Measurements from ENCODE around the gene SAMD4B. TPM values are rescaled to one million over a fixed set of nuclear protein-coding genes. Genes with fewer than 3 reads are reported as not detected.

The SAMD4B gene
- total RNA-seq, 1 donor from 2014 or later = 19.2 TPM

DNA sequence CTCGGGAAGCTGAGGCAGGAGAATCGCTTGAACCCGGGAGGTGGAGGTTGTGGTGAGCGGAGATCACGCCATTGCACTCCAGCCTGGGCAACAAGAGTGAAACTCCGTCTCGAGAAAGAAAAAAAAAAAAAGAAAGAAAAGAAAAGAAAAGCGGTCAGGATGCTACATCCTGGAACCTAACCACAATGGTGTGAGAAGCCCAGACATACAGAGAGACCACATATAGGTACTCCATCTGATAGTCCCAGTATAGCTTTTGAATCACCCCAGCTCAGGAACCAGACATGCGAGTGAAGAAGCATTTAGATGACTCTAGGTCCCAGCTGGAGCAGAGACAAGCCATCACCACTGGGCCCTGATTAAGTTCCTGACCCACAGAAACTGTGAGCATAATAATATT is 42.8 kb upstream of the SAMD4B start:
- DNase-seq (ENCODE audit: low read depth) = no peak
- no peak for FAIRE-seq
- H3K36me3 ChIP-seq (ENCODE audit: control insufficient read depth, insufficient read depth, low read length) = no peaks in the 10 kb centered on the region

GRCh38 chr19:39299832-39300231 is 42.4 kb upstream of the SAMD4B start:
- Histone ChIP-seq H3K27me3 (ENCODE audit: control insufficient read depth, insufficient read depth, low read length) (no peaks in the 10 kb centered on the region), H3K36me3 (ENCODE audit: control insufficient read depth, insufficient read depth, low read length) (no peaks in the 10 kb centered on the region), H3K4me3 (ENCODE audit: low read depth, low read length) (no peak overlapping the region)
- no peak for DNase-seq (ENCODE audit: low read depth)
- FAIRE-seq = no peak
- TF ChIP-seq, protein P1, sequence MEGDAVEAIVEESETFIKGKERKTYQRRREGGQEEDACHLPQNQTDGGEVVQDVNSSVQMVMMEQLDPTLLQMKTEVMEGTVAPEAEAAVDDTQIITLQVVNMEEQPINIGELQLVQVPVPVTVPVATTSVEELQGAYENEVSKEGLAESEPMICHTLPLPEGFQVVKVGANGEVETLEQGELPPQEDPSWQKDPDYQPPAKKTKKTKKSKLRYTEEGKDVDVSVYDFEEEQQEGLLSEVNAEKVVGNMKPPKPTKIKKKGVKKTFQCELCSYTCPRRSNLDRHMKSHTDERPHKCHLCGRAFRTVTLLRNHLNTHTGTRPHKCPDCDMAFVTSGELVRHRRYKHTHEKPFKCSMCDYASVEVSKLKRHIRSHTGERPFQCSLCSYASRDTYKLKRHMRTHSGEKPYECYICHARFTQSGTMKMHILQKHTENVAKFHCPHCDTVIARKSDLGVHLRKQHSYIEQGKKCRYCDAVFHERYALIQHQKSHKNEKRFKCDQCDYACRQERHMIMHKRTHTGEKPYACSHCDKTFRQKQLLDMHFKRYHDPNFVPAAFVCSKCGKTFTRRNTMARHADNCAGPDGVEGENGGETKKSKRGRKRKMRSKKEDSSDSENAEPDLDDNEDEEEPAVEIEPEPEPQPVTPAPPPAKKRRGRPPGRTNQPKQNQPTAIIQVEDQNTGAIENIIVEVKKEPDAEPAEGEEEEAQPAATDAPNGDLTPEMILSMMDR (IDR thresholded peaks at IDR 0.05; ENCODE audit: insufficient read depth, low read length, severe bottlenecking) = no peak

More for the DNA sequence above, 42.8 kb upstream of the SAMD4B start:
- TF ChIP-seq, protein P1 (IDR thresholded peaks at IDR 0.05; ENCODE audit: insufficient read depth, low read length, severe bottlenecking) = no peak
- Histone ChIP-seq H3K4me3 (ENCODE audit: low read depth, low read length) (no peak overlapping the region), H3K27me3 (ENCODE audit: control insufficient read depth, insufficient read depth, low read length) (no peaks in the 10 kb centered on the region)

DNA sequence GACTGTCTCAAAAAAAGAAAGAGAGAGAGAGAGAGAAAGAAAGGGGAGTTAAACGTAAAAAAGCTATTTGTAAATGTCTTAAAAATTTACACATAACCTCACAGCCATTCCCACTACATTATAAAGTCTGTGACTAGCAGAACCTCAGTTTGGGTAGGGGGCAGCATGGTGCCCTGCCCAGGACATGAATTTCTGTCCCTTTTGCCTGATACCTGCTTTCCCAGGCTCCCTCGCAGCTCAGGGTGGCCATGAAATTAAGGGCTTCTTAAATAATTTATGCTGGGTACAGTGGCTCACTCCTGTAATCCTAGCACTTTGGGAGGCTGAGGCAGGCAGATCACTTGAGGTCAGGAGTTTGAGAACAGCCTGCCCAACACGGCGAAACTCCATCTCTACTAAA is 41.2 kb upstream of the SAMD4B start:
- FAIRE-seq (no peak), DNase-seq (ENCODE audit: low read depth) (no peak)
- peaks cover 5% of the 10 kb centered on the region for H3K27me3 ChIP-seq (ENCODE audit: control insufficient read depth, insufficient read depth, low read length)
- TF ChIP-seq, protein P1 (IDR thresholded peaks at IDR 0.05; ENCODE audit: insufficient read depth, low read length, severe bottlenecking) = no peak
- H3K36me3 ChIP-seq (ENCODE audit: control insufficient read depth, insufficient read depth, low read length) = no peaks in the 10 kb centered on the region
- H3K4me3 ChIP-seq (ENCODE audit: low read depth, low read length) = no peak overlapping the region

DNA sequence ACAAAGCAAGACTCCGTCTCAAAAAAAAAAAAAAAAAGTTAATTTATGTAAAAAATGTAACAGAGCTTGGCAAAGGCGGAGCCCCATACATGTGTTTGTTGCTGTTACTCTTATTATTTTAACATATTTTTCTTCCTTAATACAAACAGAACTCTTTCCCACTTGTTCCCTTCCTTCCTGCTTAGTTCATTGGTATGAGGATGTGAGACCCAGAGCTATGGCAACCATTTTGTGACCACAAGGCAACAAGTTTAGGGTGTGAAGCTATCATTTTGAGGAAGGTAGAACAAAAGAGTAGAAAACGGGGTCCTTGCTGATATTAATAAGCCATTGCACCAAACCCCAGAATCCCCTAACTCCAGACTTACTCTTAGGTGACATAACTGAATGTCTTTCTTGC is 40.7 kb upstream of the SAMD4B start:
- Histone ChIP-seq H3K36me3 (ENCODE audit: control insufficient read depth, insufficient read depth, low read length) (no peaks in the 10 kb centered on the region), H3K4me3 (ENCODE audit: low read depth, low read length) (no peak overlapping the region), H3K27me3 (ENCODE audit: control insufficient read depth, insufficient read depth, low read length) (peaks cover 5% of the 10 kb centered on the region)
- no peak for FAIRE-seq
- no peak for DNase-seq (ENCODE audit: low read depth)
- TF ChIP-seq, protein P1 (IDR thresholded peaks at IDR 0.05; ENCODE audit: insufficient read depth, low read length, severe bottlenecking) = no peak

GRCh38 chr19:39303373-39304184 is 38.6 kb upstream of the SAMD4B start:
- FAIRE-seq (no peak), DNase-seq (ENCODE audit: low read depth) (no peak)
- H3K27me3 ChIP-seq (ENCODE audit: control insufficient read depth, insufficient read depth, low read length) = peaks cover 18% of the 10 kb centered on the region
- no peaks in the 10 kb centered on the region for H3K36me3 ChIP-seq (ENCODE audit: control insufficient read depth, insufficient read depth, low read length)
- H3K4me3 ChIP-seq (ENCODE audit: low read depth, low read length) = no peak overlapping the region
- TF ChIP-seq, protein P1 (IDR thresholded peaks at IDR 0.05; ENCODE audit: insufficient read depth, low read length, severe bottlenecking) = no peak

DNA sequence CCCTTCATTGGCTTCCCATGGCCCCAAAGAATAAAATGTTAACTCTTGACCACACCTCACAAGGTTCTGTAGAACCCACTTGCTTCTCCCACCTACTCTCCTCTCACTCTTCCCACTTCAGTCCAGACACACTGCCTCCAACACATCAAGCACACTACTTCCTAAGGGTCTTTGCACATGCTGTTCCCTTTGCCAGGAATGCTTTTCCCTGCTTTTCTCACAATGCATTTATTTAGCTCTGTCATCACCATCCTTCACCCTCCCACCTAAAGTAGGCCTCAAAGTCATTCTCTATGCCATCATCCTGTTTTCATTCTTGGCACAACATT is 38.1 kb upstream of the SAMD4B start:
- Histone ChIP-seq H3K27me3 (ENCODE audit: control insufficient read depth, insufficient read depth, low read length) (peaks cover 18% of the 10 kb centered on the region), H3K36me3 (ENCODE audit: control insufficient read depth, insufficient read depth, low read length) (no peaks in the 10 kb centered on the region), H3K4me3 (ENCODE audit: low read depth, low read length) (no peak overlapping the region)
- TF ChIP-seq, protein P1 (IDR thresholded peaks at IDR 0.05; ENCODE audit: insufficient read depth, low read length, severe bottlenecking) = no peak
- FAIRE-seq (peak; percentile 90), DNase-seq (ENCODE audit: low read depth) (no peak)

Measured in bronchial epithelial cell (primary cell).